Activated B cell treated with CpG ODN at 0.5 μM for 24 hours (primary cell): Measurements from ENCODE around the gene GLB1L. TPM values are rescaled to one million over a fixed set of nuclear protein-coding genes. Genes with fewer than 3 reads are reported as not detected.
"Not testable (repeated sequence)": the region's sequence is repeated elsewhere in the genome, so short reads cannot be mapped to it uniquely, and the experiment has no call there.

Experiments
- ATAC-seq: fragments of 200-7000 bp; cut with Tn5 transposase; one replicate; pipeline ENCODE4 v1.10.0; 2021; ENCODE audit warnings: low read depth, mild to moderate bottlenecking, moderate library complexity
- CTCF ChIA-PET: fragments of 350-600 bp; sonication (Branson Sonifier 250); formaldehyde crosslinking; loops from one replicate; lab custom pipeline; 2021; ENCODE audit warnings: antibody characterized with exemption; lab: Charles Lee
- POLR2A ChIA-PET: fragments of 350-600 bp; sonication (Branson Sonifier 250); formaldehyde crosslinking; loops from one replicate; lab custom pipeline; 2021; ENCODE audit warnings: antibody characterized with exemption; lab: Charles Lee
- DNase-seq: peaks from one replicate; pipeline ENCODE4 v3.0.0; 2022
- H3K27ac Mint-ChIP-seq: one replicate; pipeline ENCODE4 v1.8.0; 2020; ENCODE audit warnings: mixed read lengths
- H3K27me3 Mint-ChIP-seq: one replicate; pipeline ENCODE4 v1.8.0; 2021; ENCODE audit warnings: mixed read lengths
- H3K36me3 Mint-ChIP-seq: one replicate; pipeline ENCODE4 v1.8.0; 2021; ENCODE audit warnings: low read depth, mixed read lengths
- H3K4me1 Mint-ChIP-seq: one replicate; pipeline ENCODE4 v1.8.0; 2021; ENCODE audit warnings: mixed read lengths
- H3K4me3 Mint-ChIP-seq: one replicate; pipeline ENCODE4 v1.8.0; 2020; ENCODE audit warnings: mild to moderate bottlenecking, mixed read lengths
- H3K9me3 Mint-ChIP-seq: one replicate; pipeline ENCODE4 v1.8.0; 2020; ENCODE audit warnings: mixed read lengths
- CTCF ChIP-seq: fragments of 200-600 bp; IDR thresholded peaks from one replicate; pipeline ENCODE4 v1.8.0; 2022; ENCODE audit warnings: antibody characterized with exemption, mild to moderate bottlenecking
- intact Hi-C: fragments of 100-400 bp; cut with micrococcal nuclease; formaldehyde crosslinking; loops from one replicate; pipeline ENCODE4 v1.15.1; 2024
- total RNA-seq: library from RNA; stranded (reverse); gene quantifications from 2 replicates; pipeline ENCODE4 v1.2.3, GENCODE V29; 2022

GLB1L gene
- total RNA-seq, 1 donor from 2014 or later, result 4.5 TPM

- ChIA-PET POLR2A (no interaction called here), CTCF (no interaction called here)
- no peaks in the 10 kb centered on the region for H3K9me3 Mint-ChIP-seq
- no peak for ATAC-seq
- intact Hi-C loops, result no loop called here
- TF ChIP-seq CTCF, result no peak
- H3K27me3 Mint-ChIP-seq, result no peaks in the 10 kb centered on the region
- H3K4me3 Mint-ChIP-seq, result no peak overlapping the region
- DNase-seq, result no peak
- H3K27ac Mint-ChIP-seq, result no peak overlapping the region
- no peaks in the 10 kb centered on the region for H3K4me1 Mint-ChIP-seq
- no peaks in the 10 kb centered on the region for H3K36me3 Mint-ChIP-seq
Measured at GRCh38 chr2:219268294-219268693, 23.1 kb upstream of the GLB1L start.

- ATAC-seq, result no peak
- TF ChIP-seq CTCF, result no peak
- Mint-ChIP-seq H3K4me3 (no peak overlapping the region), H3K27ac (no peak overlapping the region), H3K9me3 (no peaks in the 10 kb centered on the region), H3K27me3 (no peaks in the 10 kb centered on the region), H3K4me1 (no peaks in the 10 kb centered on the region), H3K36me3 (no peaks in the 10 kb centered on the region)
- ChIA-PET POLR2A (no interaction called here), CTCF (no interaction called here)
- no peak for DNase-seq
- intact Hi-C loops, result no loop called here
Measured at GRCh38 chr2:219266886-219267285, 21.6 kb upstream of the GLB1L start.

GRCh38 chr2:219266232-219266631 lies 21.0 kb upstream of the GLB1L start:
- ATAC-seq (no peak), DNase-seq (no peak)
- ChIA-PET CTCF (interaction anchor here (1.2 kb wide), 1 partner anchor 11 kb away, joined by 4 read pairs; no protein-coding TSS in a partner anchor), POLR2A (interaction anchor here (0.6 to 1.2 kb wide), 2 partner anchors 11 to 106 kb away, joined by 5 to 7 read pairs; partner anchors contain the start of gene NHEJ1)
- no peak overlapping the region for H3K4me3 Mint-ChIP-seq
- H3K36me3 Mint-ChIP-seq, result no peaks in the 10 kb centered on the region
- no peak for TF ChIP-seq CTCF
- H3K27me3 Mint-ChIP-seq, result no peaks in the 10 kb centered on the region
- no peaks in the 10 kb centered on the region for H3K4me1 Mint-ChIP-seq
- H3K27ac Mint-ChIP-seq, result no peak overlapping the region
- intact Hi-C loops, result no loop called here
- no peaks in the 10 kb centered on the region for H3K9me3 Mint-ChIP-seq

GRCh38 chr2:219261024-219261855 lies 16.0 kb upstream of the GLB1L start:
- ChIA-PET CTCF (interaction anchor here (1.1 to 1.5 kb wide), 2 partner anchors 16 to 42 kb away, joined by 3 to 6 read pairs; partner anchors contain the start of gene ABCB6), POLR2A (interaction anchor here (1.2 kb wide), 1 partner anchor 33 kb away, joined by 4 read pairs; no protein-coding TSS in a partner anchor)
- no peaks in the 10 kb centered on the region for H3K4me1 Mint-ChIP-seq
- H3K27me3 Mint-ChIP-seq, result no peaks in the 10 kb centered on the region
- H3K36me3 Mint-ChIP-seq, result peaks cover 3% of the 10 kb centered on the region
- H3K27ac Mint-ChIP-seq, result no peak overlapping the region
- H3K4me3 Mint-ChIP-seq, result no peak overlapping the region
- TF ChIP-seq CTCF, result no peak
- ATAC-seq, result no peak
- no peaks in the 10 kb centered on the region for H3K9me3 Mint-ChIP-seq
- DNase-seq, result no peak
- intact Hi-C loops, result no loop called here

- CTCF ChIA-PET, result interaction anchor here (1.2 kb wide), 1 partner anchor 18 kb away, joined by 9 read pairs; no protein-coding TSS in a partner anchor
- intact Hi-C loops, H3K4me3 Mint-ChIP-seq, DNase-seq, H3K9me3 Mint-ChIP-seq, H3K27ac Mint-ChIP-seq, ATAC-seq, H3K36me3 Mint-ChIP-seq, H3K27me3 Mint-ChIP-seq: not testable (repeated sequence)
- POLR2A ChIA-PET, result interaction anchor here (0.9 kb wide), 2 partner anchors 10 to 53 kb away, joined by 4 to 5 read pairs; partner anchors contain the start of gene ZFAND2B
- H3K4me1 Mint-ChIP-seq, result peaks cover 13% of the 10 kb centered on the region
Measured at GRCh38 chr2:219258942-219259341, 13.7 kb upstream of the GLB1L start.
